NCI-H146 treated with DMSO at 0.1 percent for 48 hours (cell line): ENCODE data around the gene KHDC4.
A peak's percentile ranks its signal among the peaks of the same experiment; 100 is the strongest.
"Not testable (repeated sequence)": the region's sequence is repeated elsewhere in the genome, so short reads cannot be mapped to it uniquely, and the experiment has no call there.

Experiments
- DNase-seq: peaks from one replicate; lab custom pipeline; 2025; ENCODE audit not compliant: unreplicated experiment; lab: John Stamatoyannopoulos, UW

Gene KHDC4

DNA sequence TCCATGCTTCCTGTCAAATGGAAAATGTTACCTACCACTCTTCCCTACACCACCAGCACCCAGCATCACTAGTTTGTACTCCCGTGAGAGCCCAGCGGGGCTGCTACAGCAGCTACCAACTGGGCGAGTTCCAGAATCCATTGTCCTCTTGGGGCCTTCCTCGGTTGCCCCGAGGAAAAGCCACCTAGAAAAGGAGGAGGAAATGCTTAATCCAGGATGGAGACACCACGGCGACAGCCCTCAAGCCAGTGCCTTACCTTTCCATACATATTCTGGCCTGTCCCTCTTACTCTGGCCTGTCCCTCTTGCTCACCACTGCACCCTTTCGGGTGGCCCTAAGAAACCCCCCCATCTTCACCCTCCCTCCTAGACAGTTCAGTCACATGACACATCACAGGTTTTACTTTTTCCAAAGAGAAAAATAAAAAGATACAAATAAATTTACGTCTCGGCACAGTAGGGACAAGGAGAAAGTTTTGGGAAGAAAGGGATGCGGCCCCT, 23.5 kb downstream of the KHDC4 start:
- DNase-seq = peak; percentile 42

DNA sequence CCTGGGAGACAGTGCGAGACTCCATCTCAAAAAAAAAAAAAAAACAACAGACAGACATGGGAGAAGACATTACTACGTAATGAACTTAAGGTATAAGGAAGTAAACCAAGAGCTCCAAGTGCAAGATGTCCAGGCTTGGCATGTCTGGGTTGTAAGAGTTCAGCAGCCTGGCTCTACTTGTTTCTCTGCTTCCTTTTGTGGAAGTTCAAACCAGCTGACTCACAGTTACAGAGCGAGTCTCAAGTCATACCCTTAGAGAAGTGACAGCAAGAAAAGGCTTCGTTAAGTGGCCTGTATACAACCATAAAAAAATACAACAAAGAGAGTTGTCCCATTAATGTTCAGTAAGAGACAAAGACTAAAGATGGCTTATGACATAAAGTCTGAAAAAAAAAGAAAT, 24.3 kb downstream of the KHDC4 start:
- no peak for DNase-seq

DNA sequence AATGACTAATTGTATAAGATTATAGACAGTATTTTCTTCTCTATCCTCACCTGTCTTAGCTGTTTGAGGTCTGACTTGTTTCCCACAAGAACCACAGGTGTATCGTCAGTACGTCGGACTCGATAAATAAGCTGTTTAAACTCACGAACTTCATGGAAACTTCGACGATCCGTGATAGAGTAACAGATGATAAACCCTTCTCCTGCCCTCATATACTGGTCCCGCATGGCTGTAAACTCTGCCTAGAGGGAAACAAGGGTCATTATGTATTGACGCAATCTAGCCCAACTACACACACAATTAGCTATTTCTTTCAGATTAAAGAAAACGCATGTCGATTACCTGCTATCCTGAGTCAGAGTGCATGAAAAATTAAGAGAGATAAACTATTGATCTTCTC, 30.0 kb downstream of the KHDC4 start:
- DNase-seq = no peak

- DNase-seq = no peak
These were observed 34.1 kb downstream of the KHDC4 start for GRCh38 chr1:155900161-155900560.

DNA sequence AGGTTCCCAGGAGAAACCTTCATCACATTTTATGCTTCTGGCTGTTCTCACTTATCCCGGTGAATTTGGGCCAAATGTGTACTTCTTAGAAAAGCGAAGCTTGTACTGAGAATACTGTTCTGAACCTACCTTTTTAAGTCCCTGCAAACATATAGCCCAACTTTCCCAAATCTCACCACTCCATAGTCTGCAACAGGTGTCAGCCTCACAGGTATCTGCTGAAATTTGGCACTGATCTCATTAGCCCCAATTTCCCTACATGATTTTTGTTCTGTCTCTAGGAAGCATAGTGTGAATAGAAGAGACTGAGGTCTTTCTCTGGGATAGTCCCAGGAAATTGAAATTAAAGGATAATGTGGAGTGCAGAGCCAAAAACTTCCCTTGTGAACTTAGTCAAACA, 34.5 kb downstream of the KHDC4 start:
- no peak for DNase-seq

DNA sequence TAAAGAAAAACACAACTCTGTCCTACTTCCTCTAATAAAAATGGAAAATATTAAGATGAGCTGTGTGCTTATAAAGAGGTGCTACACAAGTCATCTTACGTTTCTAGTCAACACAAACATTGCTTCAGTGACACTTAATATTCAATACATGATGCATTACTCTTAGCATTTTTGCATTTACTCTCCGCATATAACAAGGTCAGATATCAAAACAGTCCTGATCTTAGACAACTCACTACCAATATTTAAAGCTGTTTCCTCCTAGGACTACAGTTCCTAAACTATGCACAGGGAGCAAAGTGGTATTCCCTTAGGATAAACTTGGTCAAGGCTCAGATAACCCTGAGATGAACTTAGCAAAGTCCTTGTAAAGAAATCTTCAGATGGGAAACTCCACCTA, 35.3 kb downstream of the KHDC4 start:
- DNase-seq = no peak

DNA sequence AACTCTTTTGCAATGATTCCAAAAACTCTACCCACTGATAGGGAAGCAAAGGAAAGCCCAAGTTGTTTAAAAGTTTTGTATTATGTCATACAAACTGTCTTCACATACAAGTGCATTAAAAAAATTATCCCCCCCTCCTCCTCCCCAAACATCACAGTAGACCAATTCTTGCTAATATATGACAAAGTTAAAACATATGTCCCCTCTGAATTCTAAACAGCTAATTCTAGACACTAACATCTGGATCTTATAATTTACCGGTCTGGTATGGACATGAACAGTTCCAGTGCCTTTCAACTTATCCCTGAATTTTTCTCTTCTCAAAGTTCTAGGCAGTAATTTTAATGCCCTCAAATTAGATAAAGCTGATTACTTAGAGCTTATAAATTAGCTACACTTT, 36.5 kb downstream of the KHDC4 start:
- no peak for DNase-seq

DNA sequence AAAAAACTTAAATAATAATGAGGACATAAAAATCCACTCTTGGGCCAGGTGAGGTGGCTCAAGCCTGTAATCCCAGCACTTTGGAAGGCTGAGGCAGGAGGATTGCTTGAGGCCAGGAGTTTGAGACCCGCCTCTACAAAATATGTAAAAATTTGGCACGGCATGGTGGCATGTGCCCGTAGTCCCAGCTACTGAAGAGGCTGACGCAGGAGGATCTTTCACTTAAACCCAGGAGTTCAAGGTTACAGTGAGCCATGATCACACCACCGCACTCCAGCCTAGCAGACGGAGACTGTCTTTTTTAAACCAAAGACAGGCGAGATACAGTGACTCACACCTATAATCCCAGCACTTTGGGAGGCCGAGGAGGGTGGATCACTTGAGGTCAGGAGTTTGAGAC, 37.7 kb downstream of the KHDC4 start:
- not testable (repeated sequence) for DNase-seq

DNA sequence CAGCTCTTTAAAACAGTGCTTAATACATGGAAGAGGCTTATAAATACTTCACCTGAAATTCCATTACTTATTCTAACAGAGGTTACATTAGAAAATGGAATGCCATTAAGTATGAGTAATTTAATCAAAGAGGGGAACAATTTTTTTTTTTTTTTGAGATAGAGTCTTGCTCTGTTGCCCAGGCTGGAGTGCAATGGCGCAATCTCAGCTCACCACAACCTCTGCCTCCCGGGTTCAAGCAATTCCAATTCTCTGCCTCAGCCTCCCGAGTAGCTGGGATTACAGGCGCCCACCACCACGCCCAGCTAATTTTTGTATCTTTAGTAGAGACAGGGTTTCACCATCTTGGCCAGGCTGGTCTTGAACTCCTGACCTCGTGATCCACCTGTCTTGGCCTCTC, 38.6 kb downstream of the KHDC4 start:
- not testable (repeated sequence) for DNase-seq

- no peak for DNase-seq
These were observed 40.6 kb downstream of the KHDC4 start for GRCh38 chr1:155893389-155894142.

GRCh38 chr1:155892796-155893195, 41.4 kb downstream of the KHDC4 start:
- no peak for DNase-seq

DNA sequence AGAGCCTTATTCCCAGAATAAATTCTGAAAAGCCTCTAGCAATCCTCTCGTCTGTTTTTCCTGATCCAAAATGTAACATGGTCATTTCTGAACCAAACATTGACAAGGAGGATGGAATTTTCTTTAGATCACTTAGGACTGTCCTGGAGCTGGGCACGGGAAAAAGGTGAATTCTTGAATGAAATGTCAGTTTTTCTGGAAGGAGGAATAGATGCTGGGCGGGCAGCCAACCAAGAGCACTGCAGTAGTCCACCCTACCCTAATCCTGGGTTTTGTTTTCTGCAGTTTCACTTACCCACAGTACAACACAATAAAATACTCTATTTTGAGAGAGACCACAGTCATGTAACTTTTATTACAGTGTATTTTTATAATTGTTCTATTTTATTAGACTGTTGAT, 44.0 kb downstream of the KHDC4 start:
- no peak for DNase-seq

DNA sequence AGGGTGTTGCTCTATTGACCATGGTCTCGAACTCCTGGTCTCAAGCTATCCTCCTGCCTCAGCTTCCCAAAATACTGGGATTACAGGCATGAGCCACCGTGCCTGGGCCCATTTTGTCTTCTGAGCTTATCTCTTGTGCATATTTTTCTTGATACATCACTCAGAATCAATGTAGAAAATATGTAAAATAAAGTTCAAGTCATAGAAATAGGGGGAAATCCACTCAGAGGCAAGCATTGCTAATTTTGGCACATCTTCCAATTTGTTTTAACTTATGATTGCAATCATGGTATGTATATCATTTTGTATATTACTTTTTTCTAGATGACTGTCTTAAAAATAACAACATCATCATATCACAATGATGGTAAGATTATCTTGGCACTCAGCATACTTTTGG, 44.6 kb downstream of the KHDC4 start:
- no peak for DNase-seq

- no peak for DNase-seq
These were observed 45.7 kb downstream of the KHDC4 start for GRCh38 chr1:155888481-155888880.

GRCh38 chr1:155884982-155885381, 49.2 kb downstream of the KHDC4 start:
- DNase-seq = no peak

GRCh38 chr1:155884031-155884960, 49.9 kb downstream of the KHDC4 start:
- DNase-seq = no peak

GRCh38 chr1:155882766-155883165, 51.4 kb downstream of the KHDC4 start:
- no peak for DNase-seq

GRCh38 chr1:155882235-155882634, 52.0 kb downstream of the KHDC4 start:
- no peak for DNase-seq

- DNase-seq = no peak
These were observed 53.3 kb downstream of the KHDC4 start for GRCh38 chr1:155880950-155881349.

DNA sequence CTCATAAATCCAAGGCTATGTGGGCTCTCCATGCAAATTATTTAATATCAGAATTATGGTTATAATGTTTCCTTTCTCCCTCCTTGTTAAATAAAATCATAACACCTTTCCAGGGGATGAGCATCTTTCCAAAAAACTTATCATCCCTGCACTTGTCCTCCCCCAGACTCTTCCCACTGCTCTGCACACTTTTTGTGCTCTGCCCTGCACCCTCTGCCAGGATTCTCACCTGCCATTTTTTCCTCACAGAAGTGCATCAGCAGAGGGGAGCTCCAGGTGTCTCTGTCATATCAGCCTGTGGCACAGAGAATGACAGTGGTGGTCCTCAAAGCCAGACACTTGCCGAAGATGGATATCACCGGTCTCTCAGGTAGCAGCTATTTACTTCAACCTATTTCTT, 54.0 kb downstream of the KHDC4 start:
- DNase-seq = no peak

DNA sequence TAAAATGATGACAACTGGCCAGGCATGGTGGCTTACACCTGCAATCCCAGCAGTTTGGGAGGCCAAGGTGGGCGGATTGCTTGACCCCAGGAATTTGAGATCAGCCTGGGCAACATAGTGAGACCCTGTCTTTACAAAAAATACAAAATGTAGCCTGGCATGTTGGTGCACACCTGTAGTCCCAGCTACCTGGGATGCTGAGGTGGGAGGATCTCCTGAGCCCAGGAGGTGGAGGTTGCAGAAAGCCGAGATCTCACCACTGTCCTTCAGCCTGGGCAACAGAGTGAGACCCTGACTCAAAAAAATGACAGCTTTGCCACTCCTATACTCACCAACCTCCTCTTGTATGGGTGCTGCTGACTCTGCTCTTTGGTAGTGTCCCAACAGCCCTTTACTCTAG, 56.3 kb downstream of the KHDC4 start:
- DNase-seq = no peak

DNA sequence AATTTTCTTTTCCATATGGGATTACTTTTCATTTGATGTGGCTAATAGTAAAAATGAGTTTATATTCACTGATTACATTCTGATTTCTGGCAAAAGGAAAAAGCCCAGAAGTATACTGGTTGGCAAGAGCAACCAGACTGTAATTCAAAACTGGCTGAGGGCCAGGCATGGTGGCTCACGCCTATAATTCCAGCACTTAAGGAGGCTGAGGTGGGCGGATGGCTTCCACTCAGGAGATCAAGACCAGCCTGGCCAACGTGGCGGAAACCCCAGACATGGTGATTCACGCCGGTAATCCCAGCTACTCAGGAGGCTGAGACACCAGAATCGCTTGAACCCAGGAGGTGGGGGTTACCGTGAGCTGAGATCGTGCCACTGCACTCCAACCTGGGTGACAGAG, 60.4 kb downstream of the KHDC4 start:
- no peak for DNase-seq
